GM23338 (cell line): ENCODE data around the gene DPYD.

Source experiments
- CREB1 ChIP-seq: fragments of 250-450 bp; sonication (Bioruptor Pico); IDR thresholded peaks from 2 replicates; pipeline ENCODE4 v1.5.0; 2020; ENCODE audit warnings: low read depth, mild to moderate bottlenecking, moderate library complexity
- EZH2 ChIP-seq: fragments of 200-600 bp; sonication (generic); IDR thresholded peaks from one replicate; pipeline ENCODE4 v1.8.0; 2017; ENCODE audit warnings: antibody characterized with exemption, mild to moderate bottlenecking, low read depth; ENCODE audit not compliant: unreplicated experiment
- EZH2phosphoT487 ChIP-seq: fragments of 200-600 bp; sonication (generic); IDR thresholded peaks from one replicate; pipeline ENCODE4 v1.8.1; 2018; ENCODE audit warnings: antibody characterized with exemption; ENCODE audit not compliant: unreplicated experiment
- JUNB ChIP-seq: IDR thresholded peaks from one replicate; pipeline ENCODE4 v1.6.1; 2016; ENCODE audit warnings: antibody characterized with exemption; ENCODE audit not compliant: unreplicated experiment
- POLR2AphosphoS5 ChIP-seq: IDR thresholded peaks from 2 replicates; pipeline ENCODE4 v1.6.1; 2016; ENCODE audit warnings: antibody characterized with exemption, low read depth
- ZNF331 ChIP-seq: fragments of 250-450 bp; sonication (Bioruptor Pico); IDR thresholded peaks from 2 replicates; pipeline ENCODE4 v1.5.0; 2020; ENCODE audit warnings: low read depth, mild to moderate bottlenecking, moderate library complexity
- TF ChIP-seq, protein P1 (sequence below), 2 experiments: fragments of 200-600 bp in 1 of 2; sonication (generic) in 1 of 2; conservative IDR thresholded peaks; 2 replicates each; pipeline versions ENCODE4 v1.5.1 to v1.6.1; 2016 to 2017; ENCODE audit warnings: antibody characterized with exemption in 2 of 2, low read depth in 2 of 2, mild to moderate bottlenecking in 2 of 2, moderate library complexity in 1 of 2

DNA sequence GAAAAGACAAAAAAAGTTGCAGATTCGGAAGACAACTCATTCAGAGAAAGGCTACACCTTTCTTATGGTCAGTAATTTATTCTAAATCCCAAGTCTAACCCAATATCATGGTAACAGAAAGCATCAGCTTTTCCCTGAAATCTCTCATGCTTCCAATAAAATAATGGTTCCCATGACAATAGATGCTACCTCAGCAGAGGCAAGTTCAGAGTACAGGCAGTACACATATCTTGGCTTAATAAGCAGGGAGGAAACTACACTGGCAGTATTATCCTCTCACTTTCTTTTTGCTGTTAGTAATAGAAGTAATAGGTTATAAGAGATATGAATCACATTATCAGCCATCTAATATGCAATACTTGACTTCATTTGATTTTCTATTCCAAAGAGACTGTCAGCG lies 137.1 kb downstream of the DPYD start:
- TF ChIP-seq CREB1 (CRISPR knock-in tag) = no peak
- TF ChIP-seq, protein P1, sequence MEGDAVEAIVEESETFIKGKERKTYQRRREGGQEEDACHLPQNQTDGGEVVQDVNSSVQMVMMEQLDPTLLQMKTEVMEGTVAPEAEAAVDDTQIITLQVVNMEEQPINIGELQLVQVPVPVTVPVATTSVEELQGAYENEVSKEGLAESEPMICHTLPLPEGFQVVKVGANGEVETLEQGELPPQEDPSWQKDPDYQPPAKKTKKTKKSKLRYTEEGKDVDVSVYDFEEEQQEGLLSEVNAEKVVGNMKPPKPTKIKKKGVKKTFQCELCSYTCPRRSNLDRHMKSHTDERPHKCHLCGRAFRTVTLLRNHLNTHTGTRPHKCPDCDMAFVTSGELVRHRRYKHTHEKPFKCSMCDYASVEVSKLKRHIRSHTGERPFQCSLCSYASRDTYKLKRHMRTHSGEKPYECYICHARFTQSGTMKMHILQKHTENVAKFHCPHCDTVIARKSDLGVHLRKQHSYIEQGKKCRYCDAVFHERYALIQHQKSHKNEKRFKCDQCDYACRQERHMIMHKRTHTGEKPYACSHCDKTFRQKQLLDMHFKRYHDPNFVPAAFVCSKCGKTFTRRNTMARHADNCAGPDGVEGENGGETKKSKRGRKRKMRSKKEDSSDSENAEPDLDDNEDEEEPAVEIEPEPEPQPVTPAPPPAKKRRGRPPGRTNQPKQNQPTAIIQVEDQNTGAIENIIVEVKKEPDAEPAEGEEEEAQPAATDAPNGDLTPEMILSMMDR (conservative IDR thresholded peaks at IDR 0.05; ENCODE audit: low read depth in 2 of 2) = no peak
- TF ChIP-seq EZH2 = no peak
- TF ChIP-seq POLR2AphosphoS5 = no peak
- no peak for TF ChIP-seq EZH2phosphoT487
- no peak for TF ChIP-seq JUNB
- no peak for TF ChIP-seq ZNF331 (CRISPR knock-in tag)
